ENCODE results near the gene UTRN. TPM values are rescaled to one million over a fixed set of nuclear protein-coding genes. Genes with fewer than 3 reads are reported as not detected.

Gene UTRN
- total RNA-seq, 1 donor, result 109 TPM

- DNase-seq (ENCODE audit: low read depth in 2 of 3, low spot score in 2 of 3), result no peak
These were observed 5.5 kb upstream of the UTRN start for GRCh38 chr6:144279484-144280150.

GRCh38 chr6:144283646-144284477 lies 1.3 kb upstream of the UTRN start:
- peak in 2 of 3 donors; percentile 31 to 62 for DNase-seq (ENCODE audit: low read depth in 2 of 3, low spot score in 2 of 3)

DNA sequence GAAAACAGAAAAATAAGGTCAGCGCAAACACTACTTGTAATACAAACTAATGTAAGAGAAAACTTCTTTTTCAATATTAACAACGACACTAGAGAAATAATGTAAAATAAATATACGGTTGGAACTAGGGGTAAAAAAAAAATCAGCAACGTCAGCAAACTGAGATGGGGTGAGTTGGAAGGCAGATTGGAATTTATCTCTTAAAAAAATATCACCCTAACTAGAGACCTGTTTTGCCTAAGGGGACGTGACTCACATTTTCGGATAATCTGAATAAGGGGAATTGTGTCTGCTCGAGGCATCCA lies 705 bp upstream of the UTRN start:
- DNase-seq (ENCODE audit: low read depth in 2 of 3, low spot score in 2 of 3), result no peak

DNA sequence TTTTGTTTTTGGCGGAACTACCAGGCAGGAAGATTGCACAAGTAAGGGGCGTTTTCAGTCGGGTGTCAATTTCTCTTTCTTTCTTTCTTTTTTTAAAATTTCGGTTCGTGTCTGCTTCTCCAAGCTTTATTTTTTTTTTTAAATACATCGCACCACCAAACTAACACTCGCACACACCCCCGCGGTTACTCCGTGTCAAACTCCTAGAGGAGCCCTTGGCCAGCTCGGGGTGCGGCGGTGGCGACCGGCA lies 338 bp downstream of the UTRN start:
- DNase-seq (ENCODE audit: low read depth in 2 of 3, low spot score in 2 of 3), result no peak

DNA sequence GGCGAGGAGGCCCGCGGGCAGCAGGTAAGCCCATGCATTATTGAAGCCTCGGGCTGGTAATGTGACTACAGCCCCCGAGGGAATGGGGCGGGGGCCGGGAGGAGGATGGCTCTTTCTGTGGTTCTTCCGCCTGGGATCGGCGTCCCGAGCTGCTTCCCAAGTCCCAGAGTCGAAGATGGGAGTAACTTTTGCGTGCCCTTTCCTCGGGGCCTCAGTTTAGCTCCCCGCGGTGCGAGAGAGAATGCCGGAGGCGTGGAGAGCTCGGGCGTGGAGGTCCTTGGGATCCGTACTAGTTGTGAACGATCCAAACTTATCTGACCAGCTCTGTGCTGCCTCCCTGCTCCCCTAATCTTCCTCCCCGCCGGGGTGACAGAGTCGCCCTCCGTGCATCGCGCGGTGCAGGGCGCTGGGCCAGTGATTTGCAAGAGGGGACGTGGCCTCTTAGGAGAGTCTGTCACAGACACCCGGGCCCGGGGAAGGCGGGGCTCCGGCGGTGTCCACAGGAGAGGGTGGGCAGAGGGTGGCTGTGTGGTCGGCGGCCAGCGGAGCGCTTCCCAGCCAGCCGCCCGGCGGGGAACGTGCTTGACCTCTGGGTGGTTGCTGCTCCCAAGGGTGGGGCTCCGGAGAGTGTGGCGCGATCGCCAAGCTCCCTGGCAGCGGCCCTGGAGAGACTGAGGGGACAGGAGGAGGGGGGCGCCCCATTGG lies 815 bp downstream of the UTRN start:
- DNase-seq (ENCODE audit: low read depth in 2 of 3, low spot score in 2 of 3), result peak in 2 of 3 donors; percentile 51 to 52

- peak in 2 of 3 donors; percentile 17 to 35 for DNase-seq (ENCODE audit: low read depth in 2 of 3, low spot score in 2 of 3)
These were observed 1.6 kb downstream of the UTRN start for GRCh38 chr6:144286503-144287393.

DNA sequence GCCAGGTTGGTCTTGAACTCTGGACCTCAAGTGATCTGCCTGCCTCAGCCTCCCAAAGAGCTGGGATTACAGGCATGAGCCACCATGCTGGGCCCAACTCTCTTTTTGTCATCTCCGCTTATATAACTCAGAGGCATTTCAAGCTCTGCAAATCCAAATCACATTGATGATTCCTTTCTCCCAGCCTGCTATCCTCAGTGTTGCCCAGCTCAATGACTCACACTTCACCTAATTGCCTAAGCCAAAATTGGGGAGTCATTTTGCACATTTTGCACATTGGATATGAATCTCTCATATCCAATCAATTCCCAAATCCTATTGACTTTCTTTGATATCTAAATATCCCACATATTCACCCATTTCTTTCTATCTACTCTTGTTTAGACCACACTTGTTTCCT lies 3.9 kb downstream of the UTRN start:
- DNase-seq (ENCODE audit: low read depth in 2 of 3, low spot score in 2 of 3), result no peak

GRCh38 chr6:144292372-144292771 lies 7.2 kb downstream of the UTRN start:
- no peak for DNase-seq (ENCODE audit: low read depth in 2 of 3, low spot score in 2 of 3)

DNA sequence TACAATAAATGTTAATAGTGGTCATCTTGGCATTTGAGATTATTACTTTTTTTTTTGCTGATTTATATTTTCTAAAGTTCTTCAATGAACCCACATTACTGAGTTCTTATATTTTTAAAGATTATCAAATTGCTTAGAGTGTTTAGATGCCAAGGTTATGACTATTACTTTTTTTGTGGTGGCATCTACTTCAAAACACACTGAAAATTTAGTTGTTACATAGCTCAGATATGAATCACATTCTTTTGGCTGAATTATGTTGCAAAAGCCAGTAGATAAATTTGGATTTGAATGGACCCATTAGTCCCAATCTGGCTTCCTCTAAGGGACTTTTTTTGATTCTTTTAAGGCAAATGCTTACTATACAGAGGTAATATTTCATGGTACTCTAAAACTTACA lies 8.9 kb downstream of the UTRN start:
- no peak for DNase-seq (ENCODE audit: low read depth in 2 of 3, low spot score in 2 of 3)

- DNase-seq (ENCODE audit: low read depth in 2 of 3, low spot score in 2 of 3), result no peak
These were observed 10.1 kb downstream of the UTRN start for GRCh38 chr6:144295211-144295610.

GRCh38 chr6:144295981-144296767 lies 11.0 kb downstream of the UTRN start:
- DNase-seq (ENCODE audit: low read depth in 2 of 3, low spot score in 2 of 3), result no peak

- peak in 1 of 3 donors; percentile 31 for DNase-seq (ENCODE audit: low read depth in 2 of 3, low spot score in 2 of 3)
These were observed 11.8 kb downstream of the UTRN start for GRCh38 chr6:144296973-144297372.

DNA sequence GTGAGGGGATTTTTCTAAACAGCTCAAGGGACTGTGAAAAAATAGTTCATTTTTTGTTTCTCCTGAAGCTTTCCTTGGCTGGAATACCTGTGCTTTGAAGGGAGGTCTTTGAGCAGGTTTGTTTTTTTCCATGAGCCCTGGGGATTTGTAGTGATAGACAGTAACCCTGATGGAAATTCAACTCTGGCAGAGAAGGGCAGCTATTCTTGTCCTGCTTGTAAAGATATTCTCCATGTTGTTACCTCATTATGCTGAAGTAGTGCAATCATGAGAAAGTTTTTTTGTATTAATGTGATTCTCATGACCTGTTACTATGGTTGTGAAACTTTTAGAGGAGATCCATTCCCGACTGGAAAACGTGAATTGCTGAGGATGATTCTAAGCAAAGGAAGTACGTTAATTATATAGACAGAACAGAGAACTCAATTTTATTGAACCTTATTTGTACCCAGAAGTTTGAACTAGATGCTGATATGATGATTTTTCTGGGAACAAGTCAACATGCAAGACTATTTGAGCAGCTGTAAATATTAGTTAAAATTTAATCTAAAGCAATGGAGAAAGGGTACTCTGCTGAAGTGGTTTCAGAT lies 12.5 kb downstream of the UTRN start:
- no peak for DNase-seq (ENCODE audit: low read depth in 2 of 3, low spot score in 2 of 3)

GRCh38 chr6:144298194-144298593 lies 13.1 kb downstream of the UTRN start:
- DNase-seq (ENCODE audit: low read depth in 2 of 3, low spot score in 2 of 3), result peak in 1 of 3 donors; percentile 55

DNA sequence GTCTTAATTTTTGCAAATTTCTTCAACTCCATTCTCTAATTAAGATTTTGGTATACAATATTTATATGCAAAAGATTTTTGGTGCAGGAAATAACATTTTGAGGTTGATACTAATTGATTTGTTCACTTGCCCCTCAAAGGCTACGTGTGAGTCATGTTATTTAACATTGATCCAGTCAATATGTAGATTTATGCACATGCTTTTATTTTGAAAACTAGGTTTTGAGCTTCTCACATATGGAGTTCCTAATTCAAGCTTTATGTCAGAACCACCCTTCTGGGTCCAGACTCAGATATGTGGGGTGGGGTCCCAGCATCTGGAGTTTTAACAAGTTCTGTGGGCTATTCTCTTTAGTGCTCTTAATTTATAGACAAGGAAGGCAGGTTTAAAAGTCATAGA lies 13.8 kb downstream of the UTRN start:
- DNase-seq (ENCODE audit: low read depth in 2 of 3, low spot score in 2 of 3), result no peak

- no peak for DNase-seq (ENCODE audit: low read depth in 2 of 3, low spot score in 2 of 3)
These were observed 17.7 kb downstream of the UTRN start for GRCh38 chr6:144302701-144303372.

- no peak for DNase-seq (ENCODE audit: low read depth in 2 of 3, low spot score in 2 of 3)
These were observed 19.2 kb downstream of the UTRN start for GRCh38 chr6:144304223-144304848.

DNA sequence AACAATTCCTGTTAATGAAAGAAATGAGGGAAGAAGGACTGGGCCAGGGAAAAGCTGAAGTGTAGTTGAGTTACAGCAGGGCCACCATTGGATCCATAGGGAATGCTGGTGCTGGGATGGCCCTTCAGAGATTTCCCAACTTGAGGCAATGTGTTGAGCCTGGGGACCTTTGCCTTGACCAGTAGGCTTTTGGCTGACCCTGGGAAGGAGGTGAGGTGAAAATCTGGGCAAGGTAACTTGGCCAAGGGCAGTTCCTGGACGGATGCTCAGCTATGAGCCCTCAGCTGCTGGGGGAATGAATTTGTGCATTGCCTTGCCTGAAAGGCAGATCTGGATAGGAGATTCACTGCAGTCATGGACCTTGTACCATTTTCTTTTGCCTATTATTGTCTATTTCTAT lies 20.4 kb downstream of the UTRN start:
- DNase-seq (ENCODE audit: low read depth in 2 of 3, low spot score in 2 of 3), result no peak

- DNase-seq (ENCODE audit: low read depth in 2 of 3, low spot score in 2 of 3), result peak in 1 of 3 donors; percentile 40
These were observed 20.9 kb downstream of the UTRN start for GRCh38 chr6:144305985-144306384.

Data from hematopoietic multipotent progenitor cell (in vitro differentiated cells).